HepG2 (cell line): ENCODE data around the gene CDC42EP1. TPM values are rescaled to one million over a fixed set of nuclear protein-coding genes. Genes with fewer than 3 reads are reported as not detected.

Experiments
- FOXO1 ChIP-seq: sonication (generic); formaldehyde crosslinking; IDR thresholded peaks from 2 replicates; pipeline ENCODE4 v1.4.0; 2020; ENCODE audit warnings: missing genetic modification reagents
- HBP1 ChIP-seq: IDR thresholded peaks from 2 replicates; pipeline ENCODE4 v1.6.1; 2016; ENCODE audit warnings: low read depth, control low read depth
- HIVEP1 ChIP-seq: sonication (generic); formaldehyde crosslinking; IDR thresholded peaks from 2 replicates; pipeline ENCODE4 v1.4.0; 2020; ENCODE audit warnings: mild to moderate bottlenecking, missing genetic modification reagents
- MAX ChIP-seq: IDR thresholded peaks from 2 replicates; pipeline ENCODE4 v1.6.1; 2012; ENCODE audit warnings: inconsistent platforms
- MED8 ChIP-seq: sonication (generic); formaldehyde crosslinking; IDR thresholded peaks from 2 replicates; pipeline ENCODE4 v1.8.1; 2023; ENCODE audit warnings: mild to moderate bottlenecking, missing genetic modification reagents; ENCODE audit not compliant: insufficient replicate concordance
- PCBP2 ChIP-seq: fragments of 200-400 bp; formaldehyde crosslinking; optimal IDR thresholded peaks from 2 replicates; pipeline ENCODE3; 2018; ENCODE audit warnings: low read length, low read depth; ENCODE audit not compliant: poor library complexity, severe bottlenecking
- RFX5 ChIP-seq: IDR thresholded peaks from 2 replicates; pipeline ENCODE4 v1.6.1; 2011; ENCODE audit warnings: low read depth, low read length, improper control_type of control experiment
- STAG1 ChIP-seq: sonication (generic); formaldehyde crosslinking; IDR thresholded peaks from 2 replicates; pipeline ENCODE4 v1.4.0; 2020; ENCODE audit warnings: missing genetic modification reagents
- YEATS2 ChIP-seq: sonication (generic); formaldehyde crosslinking; IDR thresholded peaks from 2 replicates; pipeline ENCODE4 v1.4.0; 2020; ENCODE audit warnings: missing genetic modification reagents, borderline replicate concordance
- ZBTB33 ChIP-seq: sonication (generic); formaldehyde crosslinking; IDR thresholded peaks from 2 replicates; pipeline ENCODE4 v1.4.0; 2020; ENCODE audit warnings: missing genetic modification reagents
- ZFAT ChIP-seq: sonication (generic); formaldehyde crosslinking; conservative IDR thresholded peaks from 2 replicates; pipeline ENCODE4 v1.8.1; 2023; ENCODE audit warnings: missing genetic modification reagents, inconsistent platforms
- ZNF512B ChIP-seq: sonication (generic); formaldehyde crosslinking; IDR thresholded peaks from 2 replicates; pipeline ENCODE4 v1.5.1; 2020; ENCODE audit warnings: missing genetic modification reagents, mild to moderate bottlenecking, borderline replicate concordance
- ZNF646 ChIP-seq: sonication (generic); formaldehyde crosslinking; IDR thresholded peaks from 2 replicates; pipeline ENCODE4 v1.9.0; 2021; ENCODE audit warnings: mild to moderate bottlenecking, missing genetic modification reagents
- polyA plus RNA-seq, 8 experiments: library from polyadenylated mRNA; depleted of rRNA in 3 of 8; stranded (reverse) in 7 of 8; unstranded in 1 of 8; fragments of >200 nt; fragmentation: Illumina TruSeq in 4 of 8; extraction: Trizol in 4 of 8; gene quantifications; 2 replicates each; pipeline versions ENCODE4 v1.2.1 to v1.2.3, GENCODE V29; 2011 to 2016; ENCODE audit warnings: low read depth in 4 of 8, missing spikeins in 1 of 8, mixed read lengths in 1 of 8; ENCODE audit not compliant: insufficient read depth in 1 of 8
- total RNA-seq, 5 experiments: library from RNA; depleted of rRNA; stranded (reverse); fragments of >200 nt; fragmentation: Illumina TruSeq; extraction: Trizol; gene quantifications; 2 replicates each; pipeline ENCODE4 v1.2.3, GENCODE V29; 2016; ENCODE audit warnings: low read depth in 1 of 5
- TF ChIP-seq, protein P1 (sequence below): sonication (generic); formaldehyde crosslinking; IDR thresholded peaks from 2 replicates; pipeline ENCODE4 v1.4.0; 2020; ENCODE audit warnings: missing genetic modification reagents

Gene CDC42EP1
- total and polyA plus RNA-seq, 2 of the 13 experiments (the other 11 are each of a cell fraction or from before 2014, with no cell fraction given): 17.1 to 29.5 TPM

GRCh38 chr22:37544955-37545702 is 15.2 kb upstream of the CDC42EP1 start (continued):
- TF ChIP-seq ZNF646 (CRISPR knock-in tag): no peak
- TF ChIP-seq MAX: no peak
- peak; percentile 81 for TF ChIP-seq STAG1 (CRISPR knock-in tag)
- TF ChIP-seq YEATS2: no peak
- no peak for TF ChIP-seq ZBTB33 (CRISPR knock-in tag)
- peak; percentile 20 for TF ChIP-seq PCBP2
- TF ChIP-seq RFX5: no peak
- no peak for TF ChIP-seq MED8 (CRISPR knock-in tag)
- no peak for TF ChIP-seq FOXO1 (CRISPR knock-in tag)
- TF ChIP-seq, protein P1, sequence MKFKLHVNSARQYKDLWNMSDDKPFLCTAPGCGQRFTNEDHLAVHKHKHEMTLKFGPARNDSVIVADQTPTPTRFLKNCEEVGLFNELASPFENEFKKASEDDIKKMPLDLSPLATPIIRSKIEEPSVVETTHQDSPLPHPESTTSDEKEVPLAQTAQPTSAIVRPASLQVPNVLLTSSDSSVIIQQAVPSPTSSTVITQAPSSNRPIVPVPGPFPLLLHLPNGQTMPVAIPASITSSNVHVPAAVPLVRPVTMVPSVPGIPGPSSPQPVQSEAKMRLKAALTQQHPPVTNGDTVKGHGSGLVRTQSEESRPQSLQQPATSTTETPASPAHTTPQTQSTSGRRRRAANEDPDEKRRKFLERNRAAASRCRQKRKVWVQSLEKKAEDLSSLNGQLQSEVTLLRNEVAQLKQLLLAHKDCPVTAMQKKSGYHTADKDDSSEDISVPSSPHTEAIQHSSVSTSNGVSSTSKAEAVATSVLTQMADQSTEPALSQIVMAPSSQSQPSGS (CRISPR knock-in tag): peak; percentile 96
- no peak for TF ChIP-seq HIVEP1 (CRISPR knock-in tag)
- no peak for TF ChIP-seq ZFAT (CRISPR knock-in tag)
- TF ChIP-seq HBP1 (CRISPR knock-in tag): peak; percentile 11; the same call in 1 of the 2 replicates
- TF ChIP-seq ZNF512B (CRISPR knock-in tag): no peak; the same call in 1 of the 2 replicates
